HG03378 (cell line): Measurements from ENCODE around the gene SLC46A3.
"Not testable (repeated sequence)": the region's sequence is repeated elsewhere in the genome, so short reads cannot be mapped to it uniquely, and the experiment has no call there.

Experiments used
- ATAC-seq: cut with Tn5 transposase; IDR thresholded peaks from one replicate; pipeline ENCODE4 v1.9.1; 2021; ENCODE audit warnings: mild to moderate bottlenecking, moderate library complexity; ENCODE audit not compliant: unreplicated experiment

The SLC46A3 gene

GRCh38 chr13:28683169-28683568, 35.6 kb downstream of the SLC46A3 start:
- not testable (repeated sequence) for ATAC-seq

GRCh38 chr13:28680541-28680940, 38.2 kb downstream of the SLC46A3 start:
- no peak for ATAC-seq

DNA sequence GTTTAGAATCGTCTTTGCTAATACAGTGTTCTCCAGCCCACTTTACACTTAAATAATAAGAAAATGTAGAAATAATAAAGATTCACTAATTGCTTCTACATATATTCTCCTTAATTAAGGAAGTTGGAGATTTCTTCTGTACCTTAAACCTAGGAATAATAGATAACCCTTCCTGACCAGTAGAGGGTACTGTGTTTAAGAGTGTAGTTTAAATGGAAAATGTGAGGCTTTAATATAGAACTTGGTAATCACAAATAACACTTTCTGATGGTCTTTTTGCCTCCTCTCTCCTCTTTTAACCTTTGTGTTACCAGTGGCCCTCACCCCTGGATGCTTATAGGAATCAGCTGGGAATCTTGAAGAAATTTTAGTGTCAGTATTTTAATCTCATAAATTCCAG, 39.1 kb downstream of the SLC46A3 start:
- ATAC-seq: no peak

DNA sequence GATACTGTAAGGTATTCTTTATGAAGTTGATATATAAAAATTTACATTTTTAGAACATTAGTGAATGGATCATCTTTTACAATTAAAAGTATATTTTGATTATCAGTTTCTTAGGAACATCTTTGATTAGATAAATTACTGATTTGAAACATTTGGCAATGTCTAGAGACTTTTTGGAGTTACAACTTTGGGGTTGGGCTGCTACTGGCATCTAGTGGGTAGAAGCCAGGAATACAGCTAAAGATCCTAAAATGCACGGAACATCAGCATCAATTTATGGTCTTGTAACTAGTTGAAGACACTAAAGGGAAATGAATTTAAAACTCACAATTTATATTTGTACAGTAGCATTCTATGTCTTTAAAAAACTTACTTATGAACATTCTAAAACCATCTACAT, 40.0 kb downstream of the SLC46A3 start:
- no peak for ATAC-seq

DNA sequence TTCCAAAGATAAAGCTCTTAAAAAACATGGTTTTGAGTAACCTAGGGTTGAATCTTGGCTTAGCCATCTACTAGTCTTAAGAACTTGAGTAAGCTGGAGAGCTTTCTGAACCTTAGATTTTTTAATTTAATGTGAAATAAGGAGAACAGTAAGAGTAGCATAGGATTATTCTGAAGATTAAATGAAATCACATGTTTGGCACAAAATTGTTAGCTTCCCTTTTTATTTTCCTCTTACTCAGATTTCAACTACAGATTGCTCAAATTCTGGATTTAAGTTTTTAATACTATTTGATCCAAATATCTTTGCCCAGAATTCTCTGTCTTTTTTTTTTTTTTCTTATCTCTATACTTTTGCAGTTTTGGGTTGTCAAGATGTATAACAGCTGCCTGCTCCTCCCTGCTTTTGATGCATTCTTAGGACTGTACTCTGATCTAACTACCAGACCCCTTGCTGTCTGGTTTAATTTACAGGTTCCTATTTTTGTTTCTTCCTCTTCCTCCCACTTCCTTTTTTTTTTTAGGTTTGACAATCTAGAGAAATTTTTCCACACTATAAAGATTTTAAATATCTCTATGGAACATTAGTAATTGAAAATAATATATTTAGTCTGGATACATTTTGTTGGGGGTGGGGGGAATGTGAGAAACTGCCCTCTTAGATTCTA, 47.5 kb downstream of the SLC46A3 start:
- no peak for ATAC-seq

GRCh38 chr13:28666897-28667488, 51.8 kb downstream of the SLC46A3 start:
- no peak for ATAC-seq

- ATAC-seq: peak; percentile 35
Measured at GRCh38 chr13:28659621-28659970, 59.2 kb downstream of the SLC46A3 start.

- peak; percentile 61 for ATAC-seq
Measured at GRCh38 chr13:28658796-28659620, 59.8 kb downstream of the SLC46A3 start, which contains the start of gene POMP. Gene POMP (plus strand): TSS chr13:28659130. CDS start chr13:28659185, 55 bp downstream.

- ATAC-seq: peak; percentile 15
Measured at GRCh38 chr13:28658539-28658795, 60.3 kb downstream of the SLC46A3 start.

- ATAC-seq: peak; percentile 27
Measured at GRCh38 chr13:28657784-28658538, 60.8 kb downstream of the SLC46A3 start.

DNA sequence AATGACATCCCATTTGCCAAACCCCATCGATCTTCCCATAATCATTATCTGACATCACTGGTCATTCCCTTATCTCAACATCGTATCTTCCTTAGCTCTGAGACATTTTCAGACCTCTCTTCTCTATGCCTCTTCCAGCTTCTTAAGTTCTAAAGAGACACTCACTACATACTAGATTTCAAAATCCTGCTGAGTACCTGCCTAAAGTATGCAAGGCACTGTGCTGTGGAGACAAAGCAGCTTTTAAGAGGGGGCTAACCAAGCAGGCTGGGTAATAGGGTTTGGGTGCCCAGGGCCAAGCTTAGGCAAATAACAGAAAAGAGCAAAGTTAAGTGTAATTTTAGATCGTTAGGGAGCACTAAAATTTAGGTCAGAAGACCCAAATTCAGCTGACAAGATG, 63.2 kb downstream of the SLC46A3 start:
- ATAC-seq: no peak

DNA sequence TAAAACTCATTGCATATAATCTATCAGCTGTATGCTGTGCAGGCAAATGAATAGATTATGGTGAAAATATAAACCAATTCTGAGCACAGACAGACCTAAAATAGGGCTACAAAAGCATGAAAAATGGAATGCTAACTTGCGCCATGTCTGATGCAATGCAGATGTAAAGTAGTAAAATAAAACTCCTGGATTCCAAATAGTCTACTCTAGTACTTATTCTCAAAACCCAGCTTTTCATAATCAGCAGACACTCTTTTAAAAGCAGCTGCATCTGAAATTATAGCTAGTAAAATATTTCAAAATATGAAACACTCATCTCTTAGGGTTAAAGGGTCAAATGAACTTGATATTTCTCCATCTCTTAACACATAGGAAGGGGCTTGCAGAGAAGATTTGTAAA, 64.5 kb downstream of the SLC46A3 start:
- ATAC-seq: no peak

DNA sequence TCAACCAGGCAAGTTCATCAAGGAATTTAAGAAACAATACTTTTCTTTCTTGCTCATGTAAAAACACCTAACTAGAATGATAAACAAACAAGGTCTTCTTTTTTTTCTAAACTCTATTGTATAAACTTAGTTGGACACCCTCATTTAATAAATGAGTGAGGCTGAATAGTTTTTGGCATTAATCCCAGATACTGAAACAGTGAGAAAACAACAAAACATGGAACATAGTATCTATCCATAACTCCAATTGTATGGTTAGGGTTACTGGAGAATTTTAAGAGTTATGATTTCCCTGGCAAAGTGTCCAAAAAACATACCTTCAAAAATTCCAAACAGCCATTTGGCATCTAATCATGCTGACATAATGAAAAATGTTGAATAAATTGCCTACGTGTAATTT, 65.7 kb downstream of the SLC46A3 start:
- no peak for ATAC-seq

- ATAC-seq: no peak
Measured at GRCh38 chr13:28651810-28652401, 66.9 kb downstream of the SLC46A3 start.

- no peak for ATAC-seq
Measured at GRCh38 chr13:28650284-28650683, 68.5 kb downstream of the SLC46A3 start.
